ENCODE results near the gene ACSM3.
A peak's percentile ranks its signal among the peaks of the same experiment; 100 is the strongest.
"Not testable (repeated sequence)": the region's sequence is repeated elsewhere in the genome, so short reads cannot be mapped to it uniquely, and the experiment has no call there.

The ACSM3 gene, protein sequence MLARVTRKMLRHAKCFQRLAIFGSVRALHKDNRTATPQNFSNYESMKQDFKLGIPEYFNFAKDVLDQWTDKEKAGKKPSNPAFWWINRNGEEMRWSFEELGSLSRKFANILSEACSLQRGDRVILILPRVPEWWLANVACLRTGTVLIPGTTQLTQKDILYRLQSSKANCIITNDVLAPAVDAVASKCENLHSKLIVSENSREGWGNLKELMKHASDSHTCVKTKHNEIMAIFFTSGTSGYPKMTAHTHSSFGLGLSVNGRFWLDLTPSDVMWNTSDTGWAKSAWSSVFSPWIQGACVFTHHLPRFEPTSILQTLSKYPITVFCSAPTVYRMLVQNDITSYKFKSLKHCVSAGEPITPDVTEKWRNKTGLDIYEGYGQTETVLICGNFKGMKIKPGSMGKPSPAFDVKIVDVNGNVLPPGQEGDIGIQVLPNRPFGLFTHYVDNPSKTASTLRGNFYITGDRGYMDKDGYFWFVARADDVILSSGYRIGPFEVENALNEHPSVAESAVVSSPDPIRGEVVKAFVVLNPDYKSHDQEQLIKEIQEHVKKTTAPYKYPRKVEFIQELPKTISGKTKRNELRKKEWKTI

DNA sequence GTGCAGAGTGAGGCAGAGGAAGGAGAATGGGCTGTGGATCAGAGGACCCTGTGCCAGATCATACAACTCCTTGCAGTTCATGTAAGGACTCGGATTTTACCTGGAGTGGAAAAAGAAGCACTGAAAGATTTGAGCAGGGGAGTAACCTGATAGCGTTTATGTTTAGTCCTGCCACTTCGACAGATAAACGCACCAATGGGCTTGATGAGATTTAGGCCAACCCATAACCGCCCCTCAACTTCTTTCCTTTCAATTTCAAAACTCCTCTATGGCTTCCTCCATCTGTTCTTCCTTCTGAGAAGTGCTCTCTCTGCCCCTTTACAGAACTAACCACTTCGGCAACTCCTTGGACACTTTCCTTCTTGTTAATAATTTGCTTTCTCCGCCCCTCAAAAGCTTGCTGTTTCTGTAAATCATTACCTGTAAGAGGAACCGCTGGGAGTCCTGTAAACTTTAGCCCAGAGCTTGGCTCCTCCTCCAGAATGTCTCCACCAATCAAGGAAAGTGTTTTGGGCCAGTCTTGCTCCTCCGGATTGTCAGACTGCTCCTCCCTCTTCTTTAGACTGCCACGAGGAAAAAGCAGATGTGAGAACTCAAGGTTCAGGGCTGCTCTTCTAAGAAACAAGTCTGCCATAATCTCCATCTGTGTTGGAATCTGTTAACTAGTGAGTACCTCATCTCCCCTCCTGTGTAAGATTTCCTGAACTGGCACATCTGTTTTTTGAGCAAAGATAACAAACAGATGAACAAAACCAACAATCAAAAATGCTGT, at the start of gene ACSM3:
Gene ACSM3 (plus strand): TSS at position 554 of the 772 bp plus-strand sequence. CDS start 6,021 bp downstream, outside the sequence.
- DNase-seq: peak; percentile 78

DNA sequence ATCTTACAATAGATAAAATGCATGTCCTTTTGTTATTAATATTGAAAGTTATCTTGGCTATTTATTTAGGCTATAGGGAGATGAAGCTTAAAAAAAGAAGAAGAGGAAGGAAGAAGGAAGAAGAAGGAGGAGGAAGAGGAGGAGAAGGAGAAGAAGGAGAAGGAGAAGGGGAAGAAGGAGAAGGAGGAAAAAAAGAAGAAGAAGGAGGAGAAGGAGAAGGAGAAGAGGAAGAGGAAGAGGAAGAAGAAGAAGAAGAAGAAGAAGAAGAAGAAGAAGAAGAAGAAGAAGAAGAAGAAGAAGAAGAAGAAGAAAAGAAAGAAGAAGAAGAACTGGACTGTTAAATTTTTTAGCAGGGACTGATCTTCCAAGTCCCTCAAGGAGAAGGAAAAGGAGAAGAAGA, 46.1 kb upstream of the ACSM3 start:
- DNase-seq: not testable (repeated sequence)

DNA sequence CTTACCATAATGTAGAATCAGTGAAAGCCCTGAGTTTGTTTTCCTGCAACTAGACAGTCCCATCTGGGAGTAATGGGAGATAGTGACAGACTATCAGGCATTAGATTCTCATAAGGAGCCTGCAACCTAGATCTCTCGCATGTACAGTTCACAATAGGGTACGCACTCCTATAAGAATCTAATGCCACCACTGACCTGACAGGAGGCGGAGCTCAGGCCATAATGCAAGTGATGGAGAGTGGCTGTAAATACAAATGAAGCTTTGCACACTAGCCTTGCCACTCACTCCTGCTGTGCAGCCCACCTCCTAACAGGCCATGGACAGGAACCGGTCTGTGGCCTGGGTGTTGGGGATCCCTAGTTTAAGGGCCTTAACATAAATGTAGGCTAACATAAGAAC, 43.6 kb upstream of the ACSM3 start:
- DNase-seq: no peak

GRCh38 chr16:20726661-20727060, 37.2 kb upstream of the ACSM3 start:
- DNase-seq: no peak

- DNase-seq: no peak
Measured at GRCh38 chr16:20727181-20727580, 36.6 kb upstream of the ACSM3 start.

GRCh38 chr16:20729141-20729540, 34.7 kb upstream of the ACSM3 start:
- DNase-seq: no peak

DNA sequence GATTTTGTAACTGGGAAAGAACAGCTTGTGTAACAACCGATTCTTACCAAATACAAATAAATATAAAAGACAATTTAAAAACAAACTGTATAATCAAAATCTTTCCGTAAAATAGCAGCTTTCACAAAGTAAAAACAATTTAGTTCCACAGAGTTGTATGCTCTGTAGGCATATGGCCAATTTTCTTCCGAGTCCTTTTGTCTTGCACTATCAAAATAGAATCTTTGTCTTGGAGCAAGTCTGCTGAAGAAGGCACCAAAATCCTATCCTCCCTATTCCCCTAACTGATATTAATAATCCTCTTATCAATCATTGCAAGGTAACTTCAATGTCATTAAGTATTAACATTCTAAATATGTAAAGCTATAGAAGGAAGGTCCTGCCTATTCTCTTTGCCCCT, 29.8 kb upstream of the ACSM3 start:
- DNase-seq: no peak

GRCh38 chr16:20734782-20735181, 29.0 kb upstream of the ACSM3 start:
- no peak for DNase-seq

DNA sequence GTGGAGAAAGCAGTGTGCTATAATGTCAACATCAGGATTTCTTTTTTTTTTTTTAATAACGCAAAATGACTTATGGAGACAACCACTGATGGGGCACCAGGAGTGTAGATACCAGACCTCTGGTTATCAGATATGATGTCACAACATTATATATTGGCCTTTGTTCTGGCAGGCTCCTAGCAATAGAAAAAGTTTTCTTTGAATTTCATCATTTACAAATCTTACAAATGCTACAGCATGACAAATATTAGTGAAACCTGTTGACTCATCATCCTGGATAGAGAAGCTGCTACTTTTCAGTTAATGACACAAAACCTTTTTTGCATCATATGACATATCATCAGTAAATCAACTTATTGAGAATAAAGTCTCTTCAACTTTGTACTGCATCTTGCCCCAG, 28.3 kb upstream of the ACSM3 start:
- DNase-seq: no peak

DNA sequence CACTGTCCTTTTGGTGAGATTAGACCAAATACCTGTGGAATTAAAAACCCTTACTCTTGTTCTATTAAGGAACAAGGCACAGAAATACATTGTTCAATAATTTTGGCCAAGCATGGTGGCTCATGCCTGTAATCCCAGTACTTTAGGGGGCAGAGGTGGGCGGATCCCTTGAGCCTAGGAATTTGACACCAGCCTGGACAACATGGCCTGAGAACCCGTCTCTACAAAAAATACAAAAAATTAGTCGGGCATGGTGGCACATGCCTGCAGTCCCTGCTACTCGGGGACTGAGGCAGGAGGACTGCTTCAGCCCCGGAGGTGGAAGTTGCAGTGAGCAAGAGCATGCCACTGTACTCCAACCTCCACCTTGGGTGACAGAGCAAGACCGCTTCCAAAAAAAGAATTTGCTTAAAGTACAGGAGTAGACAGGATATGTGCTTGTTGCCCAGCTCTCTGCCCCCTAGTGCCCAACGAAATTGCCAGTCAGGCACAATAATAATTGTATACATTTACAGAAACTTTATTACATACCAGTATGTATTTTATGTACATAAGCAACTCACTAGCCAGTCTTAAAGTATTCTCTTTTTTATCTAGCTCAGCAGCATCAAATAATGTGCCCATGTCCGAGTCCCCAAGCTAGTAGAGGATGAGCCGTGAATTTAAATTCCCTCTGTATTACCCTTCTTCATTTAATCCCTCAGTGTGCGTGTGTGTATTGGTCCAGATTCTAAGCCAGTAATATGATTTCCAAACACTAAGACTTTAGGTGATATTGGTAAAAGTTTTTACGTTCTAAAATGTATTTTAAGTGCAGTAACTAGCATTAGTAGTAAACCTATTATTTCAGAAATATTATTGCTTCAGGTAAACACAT, 23.6 kb upstream of the ACSM3 start:
- DNase-seq: peak; percentile 9

GRCh38 chr16:20740901-20741521, 22.8 kb upstream of the ACSM3 start:
- peak; percentile 78 for DNase-seq

GRCh38 chr16:20741554-20742285, 22.1 kb upstream of the ACSM3 start, which contains the start of gene THUMPD1:
Gene THUMPD1, minus strand, starts transcription at chr16:20741818. Its CDS starts 79 bp downstream, at chr16:20741739.
- DNase-seq: peak; percentile 93

DNA sequence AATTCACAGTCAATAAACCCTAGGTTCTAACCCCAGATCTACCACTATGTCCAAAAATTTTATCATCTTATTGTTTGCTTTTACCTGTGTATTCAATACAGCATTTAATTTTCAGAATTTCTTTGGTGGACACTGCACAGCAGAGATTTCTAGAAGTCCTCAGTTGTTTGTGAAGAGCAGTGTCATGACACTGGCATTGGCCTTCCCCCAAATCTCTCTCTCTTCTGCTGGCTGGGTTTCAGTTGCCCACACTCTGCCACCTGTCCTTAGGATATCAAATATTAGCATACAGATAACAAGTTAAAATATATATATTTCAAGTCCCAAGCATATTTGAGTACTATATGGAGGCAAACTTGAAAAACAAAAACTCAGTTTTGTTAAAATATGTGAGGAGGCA, 20.2 kb upstream of the ACSM3 start:
- no peak for DNase-seq

DNA sequence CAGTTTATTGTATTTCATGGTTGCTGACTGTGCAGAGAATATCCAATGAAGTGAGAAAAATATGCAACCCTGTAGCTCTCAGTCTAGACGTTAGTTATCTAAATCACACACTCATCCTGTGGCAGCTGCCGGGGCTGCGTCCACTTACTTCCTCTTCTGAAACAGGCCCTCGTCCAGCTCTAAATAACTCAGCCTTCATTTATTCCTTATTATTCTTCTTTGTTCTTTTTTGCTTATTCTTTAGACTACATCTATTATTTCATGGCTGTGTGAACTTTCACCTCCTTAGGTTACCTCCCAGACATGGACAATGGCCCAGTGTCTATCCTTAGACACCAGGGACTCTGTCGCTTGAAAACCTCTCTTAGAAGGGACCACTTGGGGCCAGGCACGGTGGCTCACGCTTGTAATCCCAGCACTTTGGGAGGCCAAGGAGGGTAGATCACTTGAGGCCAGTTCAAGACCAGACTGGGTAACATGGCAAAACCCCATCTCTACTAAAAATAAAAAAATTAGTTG, 18.8 kb upstream of the ACSM3 start:
- DNase-seq: no peak

DNA sequence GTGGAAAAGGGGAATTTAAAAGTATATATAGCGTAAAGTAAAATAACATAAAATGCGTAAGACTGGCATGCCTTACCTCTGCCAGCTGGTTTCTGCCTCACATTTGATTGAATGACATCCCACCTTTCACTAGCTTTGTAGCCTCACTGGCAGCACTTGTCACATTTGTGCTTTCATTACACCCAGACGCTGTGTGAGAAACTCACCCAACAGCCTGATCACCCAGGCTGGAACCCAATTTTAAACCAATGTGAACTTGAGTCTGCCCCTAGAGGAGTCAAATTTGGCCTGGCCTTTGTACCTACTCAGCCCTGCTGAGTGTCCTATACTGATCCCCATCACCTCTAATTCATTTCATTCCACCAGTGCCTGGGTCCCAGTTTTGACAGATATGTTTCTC, 17.4 kb upstream of the ACSM3 start:
- DNase-seq: no peak

- no peak for DNase-seq
Measured at GRCh38 chr16:20747030-20747816, 16.6 kb upstream of the ACSM3 start.

GRCh38 chr16:20749474-20749873, 14.3 kb upstream of the ACSM3 start:
- DNase-seq: no peak

GRCh38 chr16:20750558-20750957, 13.3 kb upstream of the ACSM3 start:
- no peak for DNase-seq

- no peak for DNase-seq
Measured at GRCh38 chr16:20753727-20754126, 10.1 kb upstream of the ACSM3 start.

DNA sequence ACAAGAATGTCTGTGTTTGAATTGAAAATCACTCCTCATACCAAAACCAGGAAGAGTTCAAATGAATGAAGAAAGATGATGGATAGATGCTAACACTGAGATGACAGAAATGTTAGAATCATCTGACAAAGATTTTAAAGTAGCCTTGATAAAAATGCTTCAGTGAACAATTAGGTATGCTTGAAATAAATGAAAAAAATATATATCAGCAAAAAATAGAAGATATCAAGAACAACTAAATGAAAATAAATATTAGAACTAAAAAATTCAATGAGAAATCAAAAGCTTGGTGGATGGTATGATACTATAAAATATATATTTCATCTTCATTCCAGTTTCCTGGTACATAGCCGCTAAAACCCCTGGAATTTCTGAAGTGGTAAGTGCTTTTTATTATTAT, 8.6 kb upstream of the ACSM3 start:
- DNase-seq: no peak

Data from EL (cell line).